IPS-NIHi7 (cell line): Measurements from ENCODE around the gene APIP.

ENCODE experiments used
- DNase-seq: peaks from one replicate; pipeline ENCODE4 v3.0.0; 2012; ENCODE audit warnings: mixed read lengths; ENCODE audit errors: extremely low spot score

APIP gene

DNA sequence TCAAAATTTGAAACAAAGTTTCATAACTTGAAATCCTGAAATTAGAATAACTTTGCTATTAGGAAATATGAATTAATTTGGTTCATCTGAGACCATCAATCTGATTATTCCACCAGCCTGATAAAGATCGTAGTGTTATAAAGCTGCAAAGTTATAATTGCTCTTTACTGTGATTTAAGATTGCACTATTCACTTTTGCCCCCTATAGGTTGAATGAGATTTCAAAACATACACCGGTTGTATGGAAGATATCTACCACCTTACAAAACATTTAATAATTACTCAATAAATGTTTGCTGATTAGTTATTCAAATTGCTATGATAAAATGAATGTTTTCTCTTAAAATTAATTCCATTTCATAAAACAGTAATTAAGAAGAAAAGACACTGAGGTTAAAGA, 26.1 kb downstream of the APIP start:
- DNase-seq: no peak

DNA sequence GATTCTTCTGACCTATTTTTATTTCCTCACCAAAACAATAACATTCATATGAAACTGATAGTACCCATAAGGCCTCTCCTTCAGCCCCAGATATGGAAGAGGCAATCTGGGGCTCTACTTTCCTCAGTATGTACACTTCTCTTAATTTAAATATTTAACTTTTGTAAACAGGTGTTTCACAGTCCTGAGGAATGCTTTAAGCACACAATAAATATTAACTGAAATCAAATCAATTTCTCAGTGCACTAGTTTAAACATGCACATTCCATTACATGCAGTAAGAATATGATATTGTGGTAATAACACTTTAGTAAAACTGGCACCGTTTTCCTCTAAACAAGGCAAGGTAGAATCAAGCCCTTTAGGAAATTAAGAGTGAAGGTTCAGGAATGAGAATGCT, 28.9 kb downstream of the APIP start:
- no peak for DNase-seq

DNA sequence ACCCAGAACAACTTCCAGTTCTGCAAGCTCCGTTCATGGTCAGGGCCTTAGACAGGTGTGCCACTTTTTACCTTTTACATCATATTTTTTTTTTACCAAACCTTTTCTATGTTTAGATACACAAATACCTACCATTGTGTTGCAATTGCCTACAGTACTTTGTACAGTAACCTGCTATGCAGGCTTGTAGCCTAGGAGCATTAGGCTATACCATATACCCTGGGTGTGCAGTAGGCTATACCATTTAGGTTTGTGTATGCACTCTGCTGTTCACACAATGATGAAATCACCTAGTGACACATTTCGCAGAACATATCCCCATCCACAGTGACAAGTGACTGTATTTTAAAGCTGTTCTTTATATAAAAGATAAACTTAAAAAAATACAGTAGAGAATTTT, 29.6 kb downstream of the APIP start:
- no peak for DNase-seq

DNA sequence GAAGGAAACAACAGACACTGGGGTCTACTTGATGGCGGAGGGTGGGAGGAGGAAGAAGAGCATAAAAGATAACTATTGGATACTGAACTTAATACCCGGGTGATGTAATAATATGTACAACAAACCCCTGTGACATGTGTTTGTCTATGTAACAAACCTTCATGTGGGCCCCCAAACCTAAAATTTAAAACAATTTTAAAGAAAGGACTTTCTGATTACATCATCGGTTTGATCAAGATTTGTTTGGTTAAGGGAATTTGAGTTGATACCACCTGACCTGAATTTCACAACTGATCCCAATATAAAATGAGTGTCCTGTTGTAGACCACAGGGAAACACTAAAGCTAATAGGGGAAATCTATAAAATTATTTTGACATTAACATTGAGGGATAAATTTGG, 34.3 kb downstream of the APIP start:
- DNase-seq: no peak

DNA sequence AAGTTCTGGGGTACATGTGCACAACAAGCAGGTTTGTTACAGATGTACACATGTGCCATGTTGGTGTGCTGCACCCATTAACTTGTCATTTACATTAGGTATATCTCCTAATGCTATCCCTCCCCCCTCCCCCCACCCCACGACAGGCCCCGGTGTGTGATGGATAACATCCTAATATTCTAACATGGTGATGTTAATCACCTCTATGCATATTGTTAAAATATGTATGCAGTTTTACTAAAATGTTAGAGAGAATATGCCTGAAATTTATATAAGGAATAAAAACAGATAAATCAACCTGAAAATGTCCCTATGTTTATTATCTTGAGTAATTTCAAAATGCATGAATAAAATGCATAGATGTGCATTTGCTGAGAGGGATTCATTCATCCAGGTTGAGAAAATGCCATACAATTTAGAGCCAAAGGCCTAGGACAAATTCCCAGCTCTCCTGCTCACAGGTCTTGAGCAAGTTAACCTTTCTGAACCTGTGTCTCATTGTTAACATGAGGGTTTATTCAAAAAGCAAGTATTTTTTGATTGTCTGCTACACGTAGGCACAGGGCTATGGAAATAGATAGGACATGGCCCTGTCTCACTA, 38.7 kb downstream of the APIP start:
- DNase-seq: no peak

DNA sequence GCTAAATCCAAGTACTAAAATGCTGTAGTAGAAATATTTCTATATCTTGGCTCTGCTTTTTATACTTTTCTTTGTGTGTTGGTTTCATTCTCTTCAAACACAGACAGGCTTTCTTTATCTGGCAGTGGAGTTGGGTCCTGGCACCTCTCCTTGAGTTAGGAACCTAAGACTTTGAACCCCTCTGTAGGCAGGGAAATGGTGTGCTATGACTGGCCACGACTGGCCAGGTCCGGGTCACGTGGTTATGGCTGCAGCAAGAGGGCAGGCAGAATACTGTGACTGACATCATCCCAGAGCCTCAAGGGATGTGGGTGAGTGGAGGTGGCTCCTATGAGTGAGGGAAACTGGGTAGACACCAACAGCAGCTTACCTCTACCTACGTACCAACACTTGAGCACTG, 42.0 kb downstream of the APIP start:
- DNase-seq: no peak

DNA sequence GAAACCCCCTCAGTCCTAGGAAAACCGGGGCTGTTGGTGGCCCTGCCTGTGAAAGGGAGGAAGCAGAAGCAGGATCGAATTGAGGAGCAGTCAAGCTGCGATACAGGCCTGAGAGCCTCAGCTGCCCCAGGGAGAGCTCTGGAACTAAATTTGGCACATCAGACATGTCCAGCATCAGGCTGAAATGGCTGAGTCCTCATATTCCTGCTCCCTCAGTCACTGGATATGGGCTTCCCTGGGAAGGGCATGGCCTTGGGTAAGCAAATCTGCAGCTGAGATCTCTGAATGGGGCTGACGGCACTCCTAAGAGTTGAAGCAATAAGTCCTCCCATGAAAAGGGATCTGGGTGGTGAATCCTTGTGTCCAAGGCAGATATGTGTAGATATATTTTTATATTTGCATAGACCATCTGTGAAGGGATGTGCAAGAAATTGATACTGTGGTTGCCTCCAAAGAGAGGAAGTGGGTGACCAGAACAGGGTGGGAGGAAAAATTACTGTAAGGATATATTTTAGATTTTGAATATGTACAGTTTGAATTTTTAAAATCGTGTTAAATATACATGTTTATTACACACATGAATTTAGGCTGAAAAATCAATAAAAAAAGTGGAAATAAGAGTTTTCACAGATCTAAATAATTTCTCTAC, 45.5 kb downstream of the APIP start:
- no peak for DNase-seq

DNA sequence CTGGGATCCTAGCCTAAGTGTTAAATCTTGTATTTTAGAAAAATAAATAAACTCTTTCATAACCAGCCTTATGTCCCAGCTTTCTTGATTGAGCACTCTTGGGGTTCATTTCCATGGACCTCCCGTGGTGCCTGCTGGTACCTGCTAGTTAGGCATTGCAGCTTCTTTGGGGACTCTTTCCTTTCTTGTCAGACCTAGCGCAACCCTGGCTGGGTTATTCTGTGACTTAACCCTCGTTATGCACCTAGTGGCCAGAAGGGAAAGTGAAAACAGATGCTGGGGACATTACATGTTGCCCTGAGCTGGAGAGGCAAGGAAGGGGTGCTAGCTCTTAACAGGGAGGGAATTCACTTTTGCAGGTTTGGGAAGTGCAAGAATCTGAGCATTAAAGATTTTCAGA, 46.8 kb downstream of the APIP start:
- DNase-seq: peak; percentile 51

DNA sequence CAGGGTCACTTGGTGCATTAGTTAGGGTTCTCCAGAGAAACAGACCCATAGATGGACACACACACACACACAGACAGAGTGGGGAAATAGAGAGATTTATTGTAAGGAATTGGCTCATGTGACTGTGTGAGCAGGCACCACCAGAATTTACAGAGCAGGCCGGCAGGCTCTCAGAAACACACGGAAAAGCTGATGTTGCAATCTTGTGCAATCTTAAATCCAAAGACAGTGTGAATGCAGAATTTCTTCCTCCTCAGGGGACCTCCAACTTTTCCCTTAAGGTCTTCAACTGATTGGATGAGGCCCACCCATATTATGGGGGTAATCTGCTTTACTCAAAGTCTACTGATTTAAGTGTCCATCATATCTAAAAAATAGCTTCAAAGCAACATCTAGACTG, 49.8 kb downstream of the APIP start:
- DNase-seq: no peak

DNA sequence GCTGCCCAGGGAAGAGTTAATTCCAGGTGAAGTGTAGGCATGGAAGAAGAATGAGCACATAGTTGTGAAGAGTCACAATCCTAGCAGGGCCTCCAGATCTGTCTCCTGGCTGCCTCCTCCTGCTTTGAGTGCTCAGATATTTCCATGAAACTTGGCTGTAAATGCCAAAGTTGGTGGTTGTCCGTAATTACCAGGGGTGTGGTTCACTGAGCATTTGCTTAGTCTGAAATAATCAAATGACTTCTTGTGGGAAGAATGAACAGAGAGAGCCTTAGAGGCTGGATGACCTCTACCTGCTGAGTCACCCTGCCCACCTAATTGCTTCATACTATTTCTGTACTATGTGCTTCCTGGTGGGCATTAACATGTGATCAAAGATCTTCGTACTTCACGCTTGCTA, 50.9 kb downstream of the APIP start:
- no peak for DNase-seq

DNA sequence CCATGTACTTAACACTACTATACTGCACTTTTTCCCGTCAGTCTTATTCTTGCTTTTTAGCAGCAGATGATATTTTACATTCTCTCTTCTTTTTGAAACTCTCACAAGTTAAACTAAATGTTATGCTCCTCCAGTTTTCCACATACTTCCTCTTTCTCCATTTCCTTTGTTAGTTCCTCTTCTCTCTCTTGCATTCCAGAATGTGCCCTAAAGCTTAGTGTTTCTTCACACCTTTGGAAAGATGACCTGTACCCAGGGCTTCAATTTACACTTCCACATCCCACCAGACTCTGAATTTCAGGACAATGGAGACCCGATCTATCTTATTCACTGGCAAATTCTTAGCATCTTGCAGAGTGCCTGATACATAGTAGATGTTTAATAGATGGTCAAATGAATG, 51.8 kb downstream of the APIP start:
- DNase-seq: no peak

DNA sequence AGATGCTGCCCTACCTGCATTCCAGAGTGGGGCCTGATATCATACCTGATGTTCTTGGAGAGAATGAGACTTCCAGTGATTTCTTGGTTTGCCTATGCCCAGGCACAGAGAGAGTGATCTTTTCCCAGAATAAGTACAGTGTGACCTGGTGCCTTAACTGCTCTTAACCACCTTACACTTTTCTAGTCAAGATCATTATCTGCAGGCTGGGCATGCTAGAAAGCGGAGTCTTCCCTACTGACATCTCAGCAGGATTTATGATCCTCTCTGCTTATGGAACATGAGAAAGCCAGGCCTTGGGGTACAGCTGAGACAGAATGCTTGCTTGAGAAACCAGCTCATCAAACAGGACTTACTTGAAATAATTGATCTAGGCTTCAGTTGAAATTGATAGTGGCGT, 53.1 kb downstream of the APIP start:
- DNase-seq: no peak

DNA sequence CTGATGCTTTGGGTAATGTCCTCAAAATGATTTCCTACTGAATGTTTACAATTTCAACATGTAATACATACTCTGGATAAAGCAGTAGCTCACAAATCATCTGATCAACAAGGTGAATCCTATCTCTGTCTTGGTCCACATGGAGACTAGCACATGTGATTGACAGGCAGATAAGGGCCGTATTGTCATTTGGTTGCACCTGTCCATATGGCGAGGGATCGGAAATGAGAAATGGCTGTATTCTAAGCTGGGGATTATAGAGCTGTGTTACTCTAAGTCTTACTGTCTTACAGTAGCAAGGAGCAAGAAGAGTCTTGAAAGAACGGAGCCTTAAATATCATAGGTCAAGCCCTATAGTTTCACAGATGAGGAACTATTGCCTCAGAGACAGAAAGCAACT, 55.7 kb downstream of the APIP start:
- DNase-seq: no peak

DNA sequence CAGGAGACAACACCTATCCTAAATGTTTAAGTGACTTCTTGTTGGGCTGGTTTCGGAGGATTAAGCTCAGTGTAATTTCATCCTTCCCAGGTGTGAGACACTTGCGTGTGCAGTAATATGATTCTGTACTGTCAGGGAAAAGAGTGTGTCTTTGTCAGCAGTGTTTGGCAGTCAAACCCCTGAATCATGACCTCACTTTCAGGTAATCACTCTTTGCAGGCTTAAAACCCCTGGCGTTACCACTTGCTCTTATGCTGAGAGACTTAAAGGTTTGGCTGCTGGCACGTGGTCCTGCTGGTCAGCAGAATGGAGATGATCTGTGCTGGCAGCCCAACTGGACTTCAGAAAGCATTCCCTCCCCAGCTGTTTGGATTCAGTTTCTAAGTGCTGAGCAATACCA, 56.1 kb downstream of the APIP start:
- DNase-seq: no peak

DNA sequence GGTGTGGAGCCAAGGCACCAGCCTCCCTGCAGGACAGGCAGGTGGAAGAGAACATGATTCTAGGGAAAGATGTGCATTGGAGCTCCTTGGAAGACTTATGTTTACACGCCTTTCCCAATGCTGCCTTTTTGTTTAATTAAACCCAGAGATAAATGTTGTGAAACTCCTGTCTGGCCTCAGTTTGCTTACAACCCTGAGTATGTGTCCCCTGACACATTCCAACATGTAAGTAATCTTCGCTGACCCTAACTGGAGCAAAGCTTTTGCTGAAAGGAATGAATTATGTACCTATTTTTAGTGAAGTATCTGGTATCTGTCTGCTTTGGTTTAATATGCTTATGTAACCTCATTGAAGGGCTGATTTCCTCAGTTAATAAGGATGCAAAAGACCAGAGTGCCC, 56.7 kb downstream of the APIP start:
- DNase-seq: no peak

DNA sequence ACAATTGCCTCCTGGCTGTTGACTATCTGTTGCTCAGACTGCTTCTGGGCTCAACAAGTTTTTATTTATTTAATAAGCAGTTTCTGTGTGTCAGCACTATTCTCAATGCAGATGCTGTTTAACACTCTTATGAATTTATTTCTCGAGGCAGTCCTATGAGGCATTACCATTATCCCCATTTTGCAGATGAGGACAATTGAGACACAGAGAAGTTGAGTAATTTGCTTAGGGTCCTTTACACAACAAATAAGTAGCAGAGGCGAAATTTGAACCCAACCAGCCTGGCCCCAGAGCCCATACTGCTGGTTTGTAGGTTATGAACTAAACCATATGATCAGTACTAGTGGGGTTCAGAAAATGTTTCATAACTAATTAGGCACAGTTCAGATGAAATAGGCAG, 58.7 kb downstream of the APIP start:
- no peak for DNase-seq

DNA sequence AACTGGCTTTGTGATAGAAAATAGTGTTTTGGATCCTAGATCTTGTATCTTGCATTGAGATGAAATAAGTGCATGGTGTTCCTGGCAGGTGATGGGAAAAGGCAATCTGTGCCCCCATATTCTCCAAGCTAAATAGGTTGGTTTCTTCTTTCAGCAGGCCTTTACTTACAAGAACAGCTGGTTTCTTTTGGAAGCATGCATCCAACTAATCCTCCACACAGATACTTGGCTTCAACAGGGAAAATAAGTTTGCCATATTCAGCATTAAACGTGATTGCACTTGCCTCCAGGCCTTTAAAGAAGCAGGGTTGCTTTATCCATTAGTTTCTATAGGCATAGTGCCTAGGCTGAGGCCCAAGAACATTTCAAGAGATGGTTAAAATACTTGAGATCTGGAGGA, 59.9 kb downstream of the APIP start:
- DNase-seq: no peak

DNA sequence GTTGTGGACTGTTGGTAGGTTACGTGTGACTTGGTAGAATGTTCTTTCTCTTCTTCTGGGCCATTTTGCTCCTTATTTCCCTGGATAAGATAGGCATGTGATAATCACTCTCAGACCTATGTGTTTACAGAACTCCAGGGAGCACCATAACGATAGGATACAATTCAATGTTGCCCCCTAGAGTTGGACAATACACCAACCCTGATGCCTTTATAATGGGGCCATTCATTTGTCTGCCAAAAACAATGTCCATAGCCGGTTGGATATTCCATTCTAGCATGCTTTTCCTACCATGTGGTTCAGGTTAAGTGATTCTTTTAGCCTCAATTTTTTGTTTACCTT, 60.5 kb downstream of the APIP start:
- no peak for DNase-seq

DNA sequence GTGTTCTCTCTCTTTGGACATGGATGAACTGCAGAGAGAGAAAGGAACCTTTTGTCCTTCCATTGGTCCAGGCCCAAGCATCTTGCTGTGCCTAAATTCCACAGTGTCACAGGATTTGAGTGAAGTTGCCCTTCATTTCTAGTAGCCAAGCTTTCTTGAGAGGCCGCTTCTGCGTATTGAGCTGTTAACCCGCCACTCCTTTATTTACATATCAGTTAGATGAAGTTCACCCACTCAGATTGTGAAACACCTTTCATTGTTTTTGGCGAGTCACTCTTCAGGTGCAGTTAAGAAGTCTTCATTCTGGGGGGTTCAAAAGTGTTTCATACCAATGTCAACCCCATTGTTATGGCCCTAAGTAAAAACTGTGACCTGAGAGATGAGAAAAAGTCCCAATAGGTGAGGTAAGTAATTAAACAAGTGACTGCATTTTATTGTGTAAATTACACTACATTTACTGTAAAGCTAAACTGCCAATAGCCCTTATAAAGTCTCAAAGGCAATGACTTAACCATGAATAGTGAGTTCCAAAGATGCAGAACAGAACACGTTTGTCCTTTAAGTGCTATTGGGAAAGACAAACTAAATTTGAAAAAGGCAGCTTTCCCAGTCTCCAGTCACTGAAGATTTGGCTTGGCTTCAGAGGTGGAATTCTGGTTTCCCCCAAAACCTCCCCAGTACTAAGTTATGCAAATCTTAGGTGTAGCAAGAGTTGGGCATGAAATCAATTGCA, 61.0 kb downstream of the APIP start:
- DNase-seq: no peak

DNA sequence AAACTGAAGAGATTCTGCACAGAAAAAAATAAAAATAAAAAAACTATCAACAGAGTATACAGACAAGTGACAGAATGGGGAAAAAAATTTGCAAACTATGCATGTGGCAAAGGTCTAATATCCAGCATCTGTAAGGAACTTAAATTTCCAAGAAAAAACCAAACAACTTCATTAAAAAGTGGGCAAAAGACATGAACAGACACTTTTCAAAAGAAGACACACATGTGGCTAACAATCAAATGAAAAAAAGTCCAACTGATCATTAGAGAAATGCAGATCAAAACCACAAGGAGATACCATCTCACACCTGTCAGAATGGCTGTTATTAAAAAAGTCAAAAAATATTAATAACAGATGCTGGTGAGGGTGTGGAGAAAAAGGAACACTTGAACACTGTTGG, 64.3 kb downstream of the APIP start:
- DNase-seq: no peak

DNA sequence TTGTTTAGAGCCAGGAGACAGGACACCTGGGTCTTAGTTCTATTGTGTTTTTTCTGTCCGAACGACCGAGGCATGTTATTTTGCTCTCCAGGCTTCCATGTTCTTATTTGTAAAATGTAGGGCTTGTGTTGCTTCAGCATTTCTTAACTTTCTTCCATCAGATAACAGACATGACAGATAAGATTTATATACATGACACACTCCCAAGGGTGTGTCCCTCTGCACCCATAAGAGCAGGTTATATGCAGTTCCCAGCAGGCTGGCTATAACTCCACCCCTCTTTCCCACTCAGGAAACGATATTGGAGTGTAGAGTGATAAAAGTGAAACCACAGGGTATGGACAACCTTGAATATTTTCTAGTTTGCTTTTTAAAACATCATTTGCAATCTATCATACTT, 65.8 kb downstream of the APIP start:
- no peak for DNase-seq

DNA sequence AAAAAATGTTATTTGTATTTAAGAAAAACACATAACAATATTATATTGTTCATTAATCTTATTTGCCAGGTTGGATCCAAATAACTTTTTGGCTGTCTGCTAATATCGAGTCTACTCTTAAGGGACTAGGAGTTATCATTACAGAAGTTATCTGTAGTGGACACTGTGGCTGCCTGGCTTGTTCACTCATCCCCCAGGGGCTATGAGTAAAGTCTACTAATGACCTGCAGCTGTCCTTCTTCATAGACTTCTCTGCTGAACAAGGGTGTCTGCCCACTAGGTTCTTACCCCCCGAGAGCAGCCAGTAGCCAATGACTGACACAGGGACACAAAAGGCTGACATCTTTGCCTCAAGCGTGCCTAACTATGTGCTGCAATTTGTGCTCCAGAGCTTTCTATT, 69.7 kb downstream of the APIP start:
- DNase-seq: no peak

DNA sequence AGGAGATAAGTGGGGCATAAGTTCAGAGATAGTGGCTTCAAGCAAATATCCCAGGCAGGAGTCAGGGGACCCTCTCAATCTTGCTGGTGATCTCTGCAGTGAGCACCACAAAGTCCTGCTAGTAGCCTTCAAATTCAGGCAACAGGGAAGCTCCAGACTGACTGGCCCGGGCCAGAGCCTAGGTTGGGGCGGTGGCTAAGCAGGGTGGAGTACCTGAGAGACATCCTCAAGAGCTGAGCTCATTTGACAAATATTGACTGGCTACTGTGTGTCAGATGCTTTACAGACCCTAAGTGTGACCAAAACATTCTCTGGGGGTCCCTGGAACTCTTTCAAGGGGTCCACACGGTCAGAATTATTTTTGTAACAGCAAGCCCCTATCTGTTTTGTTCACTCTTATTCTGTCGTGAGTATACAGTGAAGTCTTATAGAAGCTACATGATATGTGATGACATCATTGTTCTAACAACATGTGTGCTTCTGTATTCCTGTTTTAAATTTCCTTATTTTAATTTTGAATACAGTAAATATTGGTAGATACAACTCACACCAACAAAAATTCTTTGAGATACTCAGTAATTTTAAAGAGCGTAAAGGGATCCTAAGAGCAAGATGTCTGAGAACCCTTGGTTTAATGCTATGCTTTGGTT, 71.6 kb downstream of the APIP start:
- no peak for DNase-seq
